Measurements from ENCODE around the gene LRRFIP1.
"Not testable (repeated sequence)": the region's sequence is repeated elsewhere in the genome, so short reads cannot be mapped to it uniquely, and the experiment has no call there.

Gene LRRFIP1

DNA sequence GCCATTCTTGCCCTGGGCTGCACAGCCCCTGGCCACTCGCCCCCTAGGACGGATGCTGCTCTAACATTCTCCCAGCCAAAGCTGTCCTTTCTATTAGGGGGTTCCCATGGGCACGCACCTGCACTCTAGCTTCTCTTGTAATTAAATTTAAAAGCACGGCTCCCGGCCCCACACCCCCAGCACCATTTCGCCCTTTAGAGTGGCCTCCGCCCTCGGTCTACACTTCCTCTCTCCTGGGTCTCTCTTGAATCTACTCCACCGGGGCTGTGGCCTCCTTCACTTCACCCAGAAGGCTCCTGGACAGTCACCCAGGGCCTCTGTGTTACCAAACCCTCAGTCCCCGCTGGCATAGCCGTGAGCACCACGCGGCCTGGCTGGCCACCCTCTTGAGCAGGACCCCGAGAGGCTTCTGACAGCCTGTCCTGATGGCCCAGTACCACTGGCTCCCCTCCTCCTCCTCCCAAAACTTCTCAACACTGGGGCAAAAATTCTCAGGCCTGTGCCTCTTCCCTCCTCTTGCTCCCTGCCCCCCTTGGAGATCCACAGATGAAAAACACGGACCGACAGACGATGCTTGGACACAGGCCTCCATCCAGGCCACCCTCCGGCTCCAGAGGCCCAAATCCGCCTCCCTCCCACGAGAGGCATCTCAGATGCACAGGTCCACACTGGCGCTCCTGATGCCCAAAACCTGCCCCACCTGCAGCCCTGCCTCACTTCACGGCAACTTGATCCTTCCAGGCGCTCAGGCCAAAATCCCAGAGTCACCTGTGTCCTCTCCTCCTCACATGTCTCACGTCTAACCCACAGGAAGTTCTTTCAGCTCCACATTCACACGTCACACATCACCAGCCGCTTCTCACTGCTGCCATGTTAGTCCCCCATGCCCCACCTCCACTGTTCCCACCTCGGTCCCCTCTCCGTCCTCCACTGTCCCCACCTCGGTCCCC is 29.9 kb upstream of the LRRFIP1 start:
- no peak for DNase-seq

DNA sequence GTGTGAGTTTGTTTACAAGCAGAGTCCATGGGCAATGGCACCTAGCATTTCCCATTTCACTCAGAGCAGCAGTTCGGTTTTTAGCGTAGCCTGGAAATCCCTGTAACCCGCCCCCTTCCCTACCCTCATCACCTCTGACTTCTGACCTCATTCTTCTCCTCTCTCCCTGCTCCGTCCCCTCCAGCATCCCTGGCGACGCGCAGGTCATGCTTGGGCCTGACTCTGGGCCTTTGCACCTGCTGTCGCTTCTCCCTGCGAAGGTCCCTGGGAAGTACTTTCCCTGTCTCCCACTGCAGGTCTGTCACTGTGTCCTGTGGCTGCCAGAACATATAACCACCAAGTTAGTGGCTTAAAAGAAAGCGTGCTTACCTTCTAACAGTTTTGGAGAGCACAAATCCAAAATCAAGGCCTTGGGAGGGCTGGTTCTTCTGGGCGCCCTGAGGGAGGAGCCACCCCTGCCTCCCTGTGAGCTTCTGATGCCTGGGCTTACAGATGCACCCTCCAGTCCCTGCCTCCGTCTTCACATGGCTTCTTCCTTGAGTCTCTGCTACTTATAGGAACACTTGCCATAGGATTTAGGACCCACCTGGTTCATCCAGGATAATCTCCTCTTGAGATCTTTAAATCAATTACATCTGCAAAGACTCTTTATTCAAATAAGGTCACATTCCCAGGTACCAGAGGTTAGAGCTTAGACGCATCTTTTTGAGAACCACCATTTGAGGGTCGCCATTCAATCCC is 28.7 kb upstream of the LRRFIP1 start:
- DNase-seq = no peak

DNA sequence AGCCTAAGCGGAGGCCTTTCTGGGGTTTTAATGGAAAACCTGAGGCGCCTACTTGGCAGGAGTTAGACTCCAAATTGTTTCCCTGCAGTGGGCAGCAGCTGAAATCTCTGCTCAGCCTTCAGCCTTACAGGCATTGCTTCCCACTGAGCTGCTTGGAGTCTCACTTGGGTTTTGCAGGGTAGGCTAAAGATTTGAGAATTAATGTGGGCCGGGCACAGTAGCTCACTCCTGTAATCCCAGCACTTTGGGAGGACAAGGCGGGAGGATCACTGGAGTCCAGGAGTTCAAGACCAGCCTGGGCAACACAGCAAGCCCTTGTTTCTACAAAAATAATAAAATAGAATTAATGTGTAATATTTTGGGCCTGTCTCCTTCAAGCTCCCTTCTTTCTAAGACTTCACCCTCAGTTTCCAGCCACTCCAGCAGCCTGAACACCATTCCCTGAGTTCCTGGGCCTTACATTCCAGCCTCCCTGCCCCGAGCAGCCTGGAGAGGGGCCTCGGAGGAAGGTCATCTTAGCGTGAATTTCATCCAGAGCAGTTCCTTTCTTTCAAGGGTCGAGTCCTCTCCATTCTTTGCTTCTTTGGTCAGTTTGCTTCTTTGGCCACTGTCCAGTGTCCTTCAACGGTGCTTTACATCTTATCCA is 27.8 kb upstream of the LRRFIP1 start:
- no peak for DNase-seq

DNA sequence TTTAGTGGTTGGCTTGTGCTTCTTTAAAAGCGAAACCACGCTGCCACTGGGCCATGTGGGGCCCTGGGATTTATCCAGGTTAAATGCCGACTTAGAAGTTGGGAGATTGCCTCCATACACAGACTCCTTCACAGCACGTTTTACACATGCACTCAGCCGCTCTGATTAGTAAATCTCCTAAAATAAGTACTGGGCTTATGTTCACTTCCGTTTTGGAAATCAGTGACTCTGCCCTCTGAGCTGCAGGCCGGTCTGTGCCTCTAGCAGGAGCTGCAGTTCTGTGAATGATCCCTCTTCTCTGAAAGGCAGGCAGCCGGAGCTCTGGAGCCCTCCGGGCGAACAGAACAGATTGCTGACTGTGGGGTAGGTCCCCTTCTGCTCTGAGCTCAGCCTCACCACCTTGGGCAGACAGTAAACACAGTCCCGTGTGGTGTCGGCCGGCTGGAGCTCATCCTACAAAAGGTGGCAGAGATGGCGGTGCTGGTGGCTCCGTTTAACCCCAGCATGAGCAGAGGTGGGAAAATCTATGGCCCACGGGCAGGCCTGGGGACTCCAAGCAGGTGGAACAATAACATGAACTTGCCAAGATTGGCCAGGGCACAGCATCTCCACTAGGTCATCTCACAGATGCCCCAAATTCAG is 27.1 kb upstream of the LRRFIP1 start:
- DNase-seq = no peak

DNA sequence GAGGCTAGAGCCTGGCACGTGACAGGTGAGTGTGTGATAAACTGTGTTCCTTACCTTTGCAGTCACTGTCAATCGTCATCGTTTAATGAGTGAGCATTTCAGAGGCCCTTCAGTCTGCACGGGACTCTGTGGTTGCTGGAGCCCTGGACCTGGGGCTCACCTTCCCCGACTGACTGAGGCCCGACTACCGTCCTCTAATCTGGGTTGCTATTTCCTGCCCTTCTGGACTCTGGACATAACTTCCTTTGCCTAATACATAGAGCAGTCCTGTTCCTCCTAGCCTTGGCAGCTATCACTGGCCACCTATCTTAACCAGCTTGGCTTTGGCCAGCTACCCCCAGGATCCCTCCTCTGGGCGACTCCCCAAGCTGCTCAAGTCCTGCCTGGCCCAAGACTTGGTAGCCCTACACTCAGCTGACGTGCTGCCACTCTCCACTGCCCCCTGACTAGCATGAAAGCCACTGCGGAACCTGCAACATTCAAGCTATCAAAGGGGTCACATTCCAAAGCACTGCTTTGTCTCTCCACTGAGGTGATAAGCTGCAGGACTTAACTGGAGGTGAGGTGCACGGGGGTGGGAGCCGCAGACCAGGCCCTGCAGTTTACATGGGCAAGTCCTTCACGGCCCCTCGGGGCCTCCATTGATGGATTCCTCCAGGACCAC is 25.8 kb upstream of the LRRFIP1 start:
- no peak for DNase-seq

DNA sequence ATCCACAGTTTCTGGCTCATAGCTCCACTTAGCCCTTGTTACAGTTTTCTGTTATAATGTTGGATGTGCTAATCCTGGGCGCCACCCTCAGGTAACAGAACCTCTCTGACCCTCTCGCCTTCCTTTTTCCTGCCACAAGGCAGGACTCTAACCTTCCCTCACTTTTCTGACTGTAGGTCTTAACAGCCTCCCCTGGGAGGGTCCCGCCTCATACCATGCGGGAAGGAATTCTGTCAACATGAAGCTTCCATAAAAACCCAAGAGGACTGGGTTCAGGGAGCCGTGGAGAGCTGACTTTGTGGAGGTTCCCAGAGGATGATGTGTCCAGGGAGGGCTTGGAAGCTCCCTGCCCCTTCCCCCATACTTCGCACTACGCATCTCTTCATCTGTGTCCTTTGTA is 25.0 kb upstream of the LRRFIP1 start:
- no peak for DNase-seq

DNA sequence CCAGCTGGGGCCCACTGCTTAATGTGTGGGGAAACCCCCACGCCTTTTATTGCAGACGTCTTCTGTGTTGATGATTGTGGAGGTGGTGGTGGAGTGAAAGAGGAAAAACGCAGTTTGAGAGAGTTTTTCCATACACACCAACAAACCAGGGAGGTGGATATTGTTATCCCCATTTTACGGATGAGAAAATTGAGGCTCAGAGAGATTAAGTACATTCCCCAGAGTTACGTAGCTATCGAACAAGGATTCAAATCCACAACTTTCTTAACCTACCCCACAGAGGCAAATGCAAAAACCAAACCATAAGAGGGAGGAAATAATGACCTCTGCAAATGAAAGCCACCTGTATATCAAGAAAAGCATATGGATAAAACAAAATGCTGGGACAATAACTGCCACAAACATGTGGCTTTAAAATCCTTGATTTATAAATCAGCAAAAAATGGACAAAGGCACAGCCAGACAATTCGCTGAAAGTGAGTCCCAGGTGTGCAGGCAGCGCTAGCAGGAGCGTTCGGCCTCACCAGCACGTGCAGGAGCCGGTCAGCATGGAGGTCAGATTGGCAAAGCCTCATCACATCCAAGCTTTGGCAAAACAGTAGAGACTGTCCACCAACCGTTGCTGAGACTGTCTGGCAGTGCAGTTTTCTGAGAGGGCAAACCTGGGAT is 24.2 kb upstream of the LRRFIP1 start:
- no peak for DNase-seq

DNA sequence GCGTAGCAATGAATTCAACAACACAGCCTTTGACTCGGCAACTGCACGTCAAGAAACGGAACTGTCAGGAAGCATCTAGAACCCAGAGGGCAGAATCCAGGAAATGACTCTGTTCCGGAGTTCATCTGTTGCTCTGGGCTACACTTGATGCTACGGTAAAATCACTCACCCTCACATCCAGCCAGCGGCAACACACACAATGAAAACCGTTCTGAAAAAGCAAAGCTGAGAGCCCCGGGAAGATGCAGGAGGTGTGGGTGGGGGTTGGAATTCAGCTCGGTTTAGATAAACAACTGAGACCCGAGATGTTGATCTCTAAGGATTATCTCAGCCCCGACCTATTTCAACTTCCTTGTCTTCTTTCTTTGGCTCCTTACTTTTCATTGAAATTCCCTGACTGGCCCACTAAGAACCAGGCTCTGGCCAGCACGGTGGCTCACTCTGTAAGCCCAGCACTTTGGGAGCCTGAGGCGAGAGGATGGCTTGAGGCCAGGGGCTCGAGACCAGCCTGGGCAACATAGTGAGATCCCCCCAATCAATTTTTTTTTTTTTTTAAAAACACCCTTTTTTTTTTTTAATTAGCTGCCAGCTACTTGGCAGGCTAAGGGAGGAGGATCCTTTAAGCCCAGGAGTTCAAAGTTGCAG is 23.5 kb upstream of the LRRFIP1 start:
- no peak for DNase-seq

DNA sequence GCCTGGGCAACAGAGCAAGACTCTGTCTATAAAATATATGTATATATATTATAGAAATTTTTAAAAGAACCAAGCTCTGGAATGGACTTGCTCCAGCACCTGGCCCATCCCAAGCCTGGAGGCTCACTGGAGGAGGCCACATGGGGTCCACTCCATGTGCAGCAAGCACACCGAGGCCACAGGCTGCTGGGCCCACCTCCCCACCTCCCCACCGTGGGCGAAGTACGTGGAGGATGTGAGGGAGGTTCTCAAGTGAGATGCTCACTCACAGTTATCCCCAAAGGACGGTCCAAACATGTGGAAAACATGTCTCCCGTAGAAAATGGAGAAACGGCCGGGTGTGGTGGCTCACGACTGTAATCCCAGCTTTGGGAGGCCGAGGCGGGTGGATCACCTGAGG is 23.0 kb upstream of the LRRFIP1 start:
- DNase-seq = no peak

DNA sequence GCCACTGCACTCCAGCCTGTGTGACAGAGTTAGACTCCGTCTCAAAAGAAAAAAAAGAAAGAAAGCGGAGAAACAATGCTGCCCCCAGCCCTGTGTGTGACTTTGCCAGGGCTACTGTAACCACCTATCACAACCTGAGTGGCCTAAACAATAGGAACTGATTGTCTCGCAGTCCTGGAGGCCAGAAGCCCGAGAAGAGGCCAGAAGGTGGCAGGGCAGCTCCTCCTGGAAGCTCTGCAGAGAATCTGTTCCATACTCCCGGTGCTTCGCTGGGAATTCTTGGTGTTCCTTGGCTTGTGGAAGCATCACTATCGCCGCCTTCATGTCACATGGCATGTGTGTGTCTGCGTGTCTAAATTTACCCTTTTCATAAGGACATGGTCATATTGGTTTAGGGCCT is 22.4 kb upstream of the LRRFIP1 start:
- no peak for DNase-seq

DNA sequence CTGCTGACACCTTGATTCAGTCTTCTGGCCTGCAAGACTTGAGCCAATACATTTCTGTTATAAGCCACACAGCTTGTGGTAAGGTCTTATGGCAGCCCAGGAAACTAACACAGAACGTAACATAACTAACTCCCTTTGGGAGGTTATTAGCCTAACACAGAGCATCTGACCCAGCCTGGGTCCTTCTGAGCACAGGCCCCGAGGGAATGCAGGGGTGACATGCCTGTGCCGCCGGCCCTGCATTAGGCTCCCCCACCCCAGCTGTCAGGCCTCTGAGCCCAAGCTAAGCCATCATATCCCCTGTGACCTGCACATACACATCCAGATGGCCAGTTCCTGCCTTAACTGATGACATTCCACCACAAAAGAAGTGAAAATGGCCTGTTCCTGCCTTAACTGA is 20.9 kb upstream of the LRRFIP1 start:
- not testable (repeated sequence) for DNase-seq

DNA sequence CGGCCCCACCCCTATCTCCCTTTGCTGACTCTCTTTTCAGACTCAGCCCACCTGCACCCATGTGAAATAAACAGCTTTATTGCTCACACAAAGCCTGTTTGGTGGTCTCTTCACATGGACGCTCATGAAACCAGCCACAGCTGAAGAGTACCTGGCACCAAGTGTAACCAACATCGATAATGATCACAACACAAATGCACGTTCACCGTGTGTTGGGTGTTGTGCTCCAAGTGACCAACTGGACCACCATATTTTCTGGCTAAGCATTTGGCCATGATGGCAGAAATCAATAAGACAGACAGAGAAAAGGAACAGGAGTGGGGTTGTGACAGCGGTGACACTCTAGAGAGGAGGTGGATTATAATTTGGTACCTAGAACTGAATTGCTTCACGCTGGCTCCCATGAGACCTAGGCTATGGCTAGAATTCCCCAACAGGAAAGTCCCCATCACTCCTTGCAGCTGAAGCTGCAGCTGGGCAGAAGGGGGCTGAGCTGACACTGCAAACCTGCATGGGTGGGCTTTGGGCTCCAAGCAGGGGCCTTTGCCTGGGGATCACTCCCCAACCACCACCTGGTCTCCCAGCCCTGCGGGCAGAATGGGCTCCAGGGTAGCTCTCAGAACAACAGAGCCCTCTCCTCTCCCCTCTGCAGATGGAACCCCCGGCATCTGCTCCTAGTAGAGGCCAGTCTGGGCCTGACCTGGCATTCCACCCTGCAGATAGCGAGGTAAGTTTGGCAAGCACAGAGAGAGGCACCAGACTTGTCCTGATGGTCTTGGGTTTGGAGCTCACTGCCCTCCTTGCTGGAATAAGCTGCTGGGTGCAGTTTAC is 14.6 kb upstream of the LRRFIP1 start:
- no peak for DNase-seq

DNA sequence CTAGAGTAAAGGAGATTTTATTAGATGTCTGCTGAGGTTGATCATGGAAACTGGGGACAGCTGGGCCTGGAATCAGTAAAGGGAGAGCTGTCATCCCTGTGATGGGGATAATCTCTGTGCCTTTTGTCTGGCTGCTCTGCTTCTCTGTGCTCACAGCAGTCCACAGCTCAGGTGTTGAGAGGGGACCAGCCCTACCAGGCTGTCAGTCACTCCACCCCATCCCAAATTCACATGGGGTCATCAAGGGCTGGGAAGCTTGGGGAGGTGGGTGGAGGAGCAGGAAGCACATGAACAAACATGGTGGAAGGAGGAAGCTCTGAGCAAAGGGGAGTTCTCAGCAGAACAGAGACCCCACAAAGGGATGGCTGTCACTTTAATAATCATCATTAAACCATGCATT is 13.7 kb upstream of the LRRFIP1 start:
- DNase-seq = no peak

DNA sequence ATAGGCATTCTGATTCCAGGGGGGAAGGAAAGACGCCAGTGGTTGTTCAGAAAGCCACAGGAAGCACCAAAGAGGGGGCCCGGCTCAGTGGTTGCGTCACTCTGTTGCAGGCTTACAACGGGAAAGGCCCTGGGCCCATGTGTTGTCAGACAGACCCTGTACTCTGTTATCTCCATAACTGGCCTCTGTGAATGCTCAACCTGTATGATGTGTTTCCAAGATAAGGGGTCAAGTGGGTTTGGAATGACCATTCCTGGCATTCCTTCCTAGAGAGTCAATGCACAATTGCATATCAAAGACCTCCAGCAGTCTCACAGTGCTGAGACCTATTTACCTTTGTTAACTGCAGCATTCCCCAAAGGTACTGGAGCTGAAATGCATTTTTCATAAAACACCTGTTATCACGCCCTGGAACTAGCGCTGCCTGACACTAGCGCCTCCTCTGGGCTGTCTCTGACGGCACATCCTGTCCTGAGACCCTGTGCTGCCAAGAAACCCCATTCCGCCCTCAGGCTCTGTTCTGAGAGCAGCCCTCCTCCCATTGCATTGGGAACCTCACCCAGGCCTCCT is 13.2 kb upstream of the LRRFIP1 start:
- DNase-seq = no peak

DNA sequence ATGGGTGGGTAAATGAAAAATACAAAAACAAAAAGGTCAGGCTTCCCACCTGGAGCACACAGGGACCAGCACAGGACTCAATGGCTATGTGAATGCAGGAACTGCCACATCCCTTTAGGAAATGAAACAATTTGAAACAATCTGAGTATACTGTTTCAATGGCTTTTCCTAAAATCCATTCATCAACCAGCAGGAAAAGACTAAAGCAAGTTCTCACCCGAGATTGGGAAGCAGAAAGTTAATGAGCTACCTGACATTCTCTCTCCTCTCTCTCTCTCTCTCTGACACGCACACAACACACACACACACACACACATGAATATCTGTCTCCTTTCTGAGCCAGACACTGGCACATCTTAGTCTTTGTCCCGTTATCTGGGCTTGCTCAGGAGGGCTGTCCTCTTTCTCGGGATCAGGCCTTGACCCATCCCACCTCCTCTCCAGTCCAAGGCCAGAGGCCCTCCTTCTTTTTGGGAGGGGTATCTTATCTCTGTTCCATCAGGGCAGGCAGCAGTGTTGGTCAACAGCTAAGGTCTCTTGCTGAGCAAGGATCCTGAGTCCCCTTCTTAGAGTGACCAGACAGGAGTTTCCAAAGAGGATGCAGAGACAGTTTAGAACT is 11.6 kb upstream of the LRRFIP1 start:
- no peak for DNase-seq

DNA sequence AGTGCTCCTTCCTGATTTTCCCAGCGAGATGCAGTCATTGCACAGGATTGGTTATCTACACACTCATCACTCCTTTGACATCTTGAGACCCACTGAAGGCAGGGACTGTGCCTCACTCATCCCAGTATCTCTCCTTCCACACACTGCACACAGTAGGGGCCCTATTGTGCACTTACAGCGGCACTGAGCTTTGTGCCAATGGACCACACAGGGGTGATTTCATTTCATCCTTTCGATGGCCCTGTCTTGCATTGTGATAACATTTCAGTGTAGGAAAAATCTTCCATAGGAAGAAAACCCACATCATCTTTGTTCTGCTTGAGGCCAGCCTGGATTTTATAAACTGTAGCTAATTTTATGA is 11.0 kb upstream of the LRRFIP1 start:
- DNase-seq = no peak

DNA sequence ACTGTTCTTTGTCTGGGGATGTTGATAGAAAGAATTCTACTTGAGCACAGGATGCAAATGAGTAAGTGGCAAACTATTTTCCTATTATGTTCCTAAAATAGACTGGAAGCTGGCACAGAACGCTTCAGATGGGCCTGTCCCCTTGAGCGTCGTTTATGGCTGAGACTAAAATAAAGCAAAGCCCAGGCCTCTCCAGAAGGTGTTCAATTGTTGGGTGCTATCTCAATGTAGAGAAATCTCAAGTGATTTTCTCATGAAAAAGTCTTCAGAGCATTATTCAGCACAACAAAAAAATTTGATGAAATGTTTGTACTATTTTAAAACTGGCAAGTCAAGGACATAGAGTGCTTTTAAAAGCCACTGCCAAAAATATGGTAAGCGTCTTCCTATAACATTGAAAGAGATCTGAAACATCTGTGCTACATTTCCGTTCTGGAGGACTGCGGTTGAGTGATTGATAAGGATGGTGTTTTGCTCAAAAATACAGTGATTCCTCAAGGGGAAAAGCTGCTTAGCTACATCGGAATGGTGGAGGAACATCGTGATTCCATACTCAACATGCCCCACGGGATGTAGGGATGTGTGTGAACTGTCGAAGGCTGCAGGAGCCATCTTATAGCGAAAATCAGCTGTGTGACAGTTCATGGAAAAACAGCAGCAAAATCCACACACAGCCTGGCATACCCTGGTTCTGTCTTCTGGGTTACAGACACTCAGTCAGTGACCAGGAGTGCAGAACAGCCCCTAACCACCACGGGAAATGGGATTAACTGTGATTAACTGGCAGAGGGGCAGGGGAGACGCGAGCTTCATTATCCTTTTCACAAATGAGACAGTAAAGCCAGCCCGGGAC is 10.4 kb upstream of the LRRFIP1 start:
- DNase-seq = no peak

DNA sequence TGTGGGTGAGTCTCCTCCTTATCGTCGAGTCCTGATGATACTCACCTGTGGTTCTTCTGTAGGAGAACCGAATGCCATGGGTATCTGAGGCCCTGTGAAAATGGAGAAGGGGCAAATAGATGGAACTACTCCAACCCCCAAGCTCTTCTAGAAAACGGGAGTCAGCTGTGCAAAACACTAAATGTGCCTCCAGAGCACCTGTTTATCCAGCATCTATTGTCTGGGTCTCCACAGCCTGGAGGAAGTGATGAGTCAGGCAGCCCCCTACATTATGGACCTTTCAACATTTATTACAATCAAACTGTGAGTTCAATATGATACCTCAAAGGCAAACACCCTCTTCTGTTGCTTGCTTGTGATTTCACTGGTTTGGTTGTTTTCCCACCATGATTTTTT is 9.8 kb upstream of the LRRFIP1 start:
- no peak for DNase-seq

DNA sequence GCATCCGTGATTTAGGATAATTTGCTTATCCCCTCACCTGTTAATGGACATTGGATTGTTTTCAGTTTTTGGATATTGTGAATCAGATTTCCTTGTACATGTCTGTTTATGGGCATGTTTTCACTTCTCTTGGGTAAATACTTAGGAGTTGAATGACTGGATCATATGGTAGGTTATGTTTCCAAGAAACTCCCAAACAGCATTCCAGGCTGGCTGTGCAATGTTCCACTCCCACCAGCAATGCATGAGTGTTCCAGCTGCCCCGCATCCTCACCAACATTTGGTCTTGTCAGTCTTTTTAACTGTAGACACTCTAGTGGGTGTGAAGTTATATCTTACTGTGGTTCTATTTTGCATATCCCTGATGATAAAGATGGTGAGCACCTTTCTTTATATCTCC is 8.9 kb upstream of the LRRFIP1 start:
- DNase-seq = no peak

All from NCI-H2107 (cell line).